Thyroid gland (tissue), 4 donors: ENCODE data around the gene CHRNA1. TPM values are rescaled to one million over a fixed set of nuclear protein-coding genes. Genes with fewer than 3 reads are reported as not detected.

ENCODE experiments used
- DNase-seq, 2 donors: peaks; one replicate each; pipeline ENCODE4 v3.0.0-alpha.2; 2019
- H3K27ac ChIP-seq, 3 donors: fragments of 200-600 bp; sonication (generic); 1 replicate in 2 of 3; 2 replicates in 1 of 3; pipeline ENCODE4 v1.5.1; 2016 to 2019; ENCODE audit warnings: mild to moderate bottlenecking in 1 of 3, moderate library complexity in 1 of 3
- H3K27me3 ChIP-seq: fragments of 200-600 bp; sonication (generic); one replicate; pipeline ENCODE4 v1.5.1; 2019
- H3K36me3 ChIP-seq, 2 donors: fragments of 200-600 bp; sonication (generic); one replicate each; pipeline ENCODE4 v1.5.1; 2016 to 2019
- H3K4me1 ChIP-seq, 2 donors: fragments of 200-600 bp; sonication (generic); one replicate each; pipeline ENCODE4 v1.5.1; 2017 to 2019
- H3K4me3 ChIP-seq, 3 donors: fragments of 200-600 bp; sonication (generic); replicated peaks in 1 of 3; 1 replicate in 2 of 3; 2 replicates in 1 of 3; pipeline ENCODE4 v1.5.1; 2016; ENCODE audit warnings: mild to moderate bottlenecking in 1 of 3
- H3K9me3 ChIP-seq: fragments of 200-600 bp; sonication (generic); one replicate; pipeline ENCODE4 v1.5.1; 2017
- POLR2A ChIP-seq, 2 donors: fragments of 450-650 bp; IDR thresholded peaks; one replicate each; pipeline ENCODE4 v1.6.1; 2017; ENCODE audit warnings: antibody characterized with exemption in 2 of 2, mild to moderate bottlenecking in 2 of 2, moderate library complexity in 1 of 2
- WGBS, 2 donors: methylation state at CpG; one replicate each; pipeline ENCODE4 v1.1.5; 2017; 5-methylcytosine and 5-hydroxymethylcytosine counted together
- intact Hi-C: fragments of 100-400 bp; cut with DNase I; formaldehyde crosslinking; loops from one replicate; pipeline ENCODE4 v1.15.1; 2023
- total RNA-seq, 4 donors: library from RNA; depleted of rRNA; stranded (reverse); fragments of >200 nt; gene quantifications; one replicate each; pipeline ENCODE4 v1.2.3, GENCODE V29; 2016
- TF ChIP-seq, protein P1 (sequence below), 6 experiments: fragments of 200-600 bp in 3 of 6; fragments of 450-650 bp in 3 of 6; sonication (generic) in 3 of 6; IDR thresholded peaks; one replicate each; pipeline ENCODE4 v1.5.1; 2016 to 2019; ENCODE audit warnings: antibody characterized with exemption in 6 of 6, mild to moderate bottlenecking in 2 of 6, inconsistent platforms in 1 of 6, moderate library complexity in 1 of 6

Gene CHRNA1
- total RNA-seq, 4 donors from 2014 or later = not detected

- Histone ChIP-seq H3K36me3 (no peaks in the 10 kb centered on the region), H3K27me3 (no peaks in the 10 kb centered on the region), H3K4me3 (no peak overlapping the region), H3K27ac (no peak overlapping the region), H3K4me1 (no peaks in the 10 kb centered on the region), H3K9me3 (no peaks in the 10 kb centered on the region)
- no peak for TF ChIP-seq POLR2A (IDR thresholded peaks at IDR 0.05)
- TF ChIP-seq, protein P1, sequence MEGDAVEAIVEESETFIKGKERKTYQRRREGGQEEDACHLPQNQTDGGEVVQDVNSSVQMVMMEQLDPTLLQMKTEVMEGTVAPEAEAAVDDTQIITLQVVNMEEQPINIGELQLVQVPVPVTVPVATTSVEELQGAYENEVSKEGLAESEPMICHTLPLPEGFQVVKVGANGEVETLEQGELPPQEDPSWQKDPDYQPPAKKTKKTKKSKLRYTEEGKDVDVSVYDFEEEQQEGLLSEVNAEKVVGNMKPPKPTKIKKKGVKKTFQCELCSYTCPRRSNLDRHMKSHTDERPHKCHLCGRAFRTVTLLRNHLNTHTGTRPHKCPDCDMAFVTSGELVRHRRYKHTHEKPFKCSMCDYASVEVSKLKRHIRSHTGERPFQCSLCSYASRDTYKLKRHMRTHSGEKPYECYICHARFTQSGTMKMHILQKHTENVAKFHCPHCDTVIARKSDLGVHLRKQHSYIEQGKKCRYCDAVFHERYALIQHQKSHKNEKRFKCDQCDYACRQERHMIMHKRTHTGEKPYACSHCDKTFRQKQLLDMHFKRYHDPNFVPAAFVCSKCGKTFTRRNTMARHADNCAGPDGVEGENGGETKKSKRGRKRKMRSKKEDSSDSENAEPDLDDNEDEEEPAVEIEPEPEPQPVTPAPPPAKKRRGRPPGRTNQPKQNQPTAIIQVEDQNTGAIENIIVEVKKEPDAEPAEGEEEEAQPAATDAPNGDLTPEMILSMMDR (IDR thresholded peaks at IDR 0.05) = no peak
- intact Hi-C loops = no loop called here
- no peak for DNase-seq
Measured at GRCh38 chr2:174761837-174762236, 2.4 kb downstream of the CHRNA1 start.

DNA sequence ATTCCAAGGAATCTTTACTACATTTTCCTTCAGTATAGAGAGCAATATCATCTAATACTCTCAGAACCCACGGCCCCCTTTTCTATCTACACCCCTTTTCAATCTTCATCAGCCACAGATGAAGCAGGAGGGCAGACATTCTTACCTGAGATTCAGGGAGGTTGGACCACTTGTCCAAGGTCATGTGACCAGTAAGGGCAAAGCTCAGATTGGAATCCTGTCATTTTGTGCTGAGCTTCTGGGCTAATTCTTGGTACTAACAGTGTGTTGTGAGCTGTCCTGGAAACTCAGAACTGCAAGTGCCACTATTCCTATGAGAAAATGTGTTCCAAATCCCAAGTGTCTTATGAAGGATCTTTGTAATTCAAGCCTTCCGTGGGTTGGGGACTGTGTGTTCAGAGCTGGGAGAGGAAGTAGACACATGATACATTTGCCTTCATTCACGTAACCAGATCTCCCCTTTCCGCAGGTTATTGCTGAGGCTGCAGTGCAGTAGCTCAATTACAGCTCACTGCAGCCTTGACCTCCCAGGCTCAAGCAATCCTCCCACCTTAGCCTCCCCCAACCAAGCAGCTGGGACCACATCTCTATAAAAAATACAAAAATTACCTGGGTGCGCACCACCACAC lies 3.3 kb downstream of the CHRNA1 start:
- H3K9me3 ChIP-seq = no peaks in the 10 kb centered on the region
- WGBS, 2 donors = 95% methylated on average over 5 of the region's 5 CpGs
- no peaks in the 10 kb centered on the region for H3K27me3 ChIP-seq
- intact Hi-C loops = no loop called here
- no peak overlapping the region for H3K4me3 ChIP-seq
- TF ChIP-seq, protein P1 (IDR thresholded peaks at IDR 0.05) = no peak
- no peak for TF ChIP-seq POLR2A (IDR thresholded peaks at IDR 0.05)
- H3K4me1 ChIP-seq = no peaks in the 10 kb centered on the region
- no peak for DNase-seq
- no peaks in the 10 kb centered on the region for H3K36me3 ChIP-seq
- no peak overlapping the region for H3K27ac ChIP-seq

GRCh38 chr2:174759381-174760065 lies 4.7 kb downstream of the CHRNA1 start:
- Histone ChIP-seq H3K27me3 (no peaks in the 10 kb centered on the region), H3K36me3 (no peaks in the 10 kb centered on the region), H3K4me1 (no peaks in the 10 kb centered on the region), H3K27ac (no peak overlapping the region), H3K9me3 (no peaks in the 10 kb centered on the region), H3K4me3 (no peak overlapping the region)
- DNase-seq = no peak
- TF ChIP-seq, protein P1 (IDR thresholded peaks at IDR 0.05) = no peak
- TF ChIP-seq POLR2A (IDR thresholded peaks at IDR 0.05) = no peak
- intact Hi-C loops = no loop called here
- WGBS, 2 donors = 83 to 89% methylated on average over 11 of the region's 11 CpGs

GRCh38 chr2:174756743-174757142 lies 7.5 kb downstream of the CHRNA1 start:
- TF ChIP-seq, protein P1 (IDR thresholded peaks at IDR 0.05) = no peak
- TF ChIP-seq POLR2A (IDR thresholded peaks at IDR 0.05) = no peak
- Histone ChIP-seq H3K4me3 (no peak overlapping the region), H3K9me3 (no peaks in the 10 kb centered on the region), H3K36me3 (no peaks in the 10 kb centered on the region), H3K27ac (no peak overlapping the region), H3K4me1 (no peaks in the 10 kb centered on the region), H3K27me3 (no peaks in the 10 kb centered on the region)
- intact Hi-C loops = no loop called here
- WGBS, 2 donors = 80 to 82% methylated on average over 10 of the region's 10 CpGs
- no peak for DNase-seq

DNA sequence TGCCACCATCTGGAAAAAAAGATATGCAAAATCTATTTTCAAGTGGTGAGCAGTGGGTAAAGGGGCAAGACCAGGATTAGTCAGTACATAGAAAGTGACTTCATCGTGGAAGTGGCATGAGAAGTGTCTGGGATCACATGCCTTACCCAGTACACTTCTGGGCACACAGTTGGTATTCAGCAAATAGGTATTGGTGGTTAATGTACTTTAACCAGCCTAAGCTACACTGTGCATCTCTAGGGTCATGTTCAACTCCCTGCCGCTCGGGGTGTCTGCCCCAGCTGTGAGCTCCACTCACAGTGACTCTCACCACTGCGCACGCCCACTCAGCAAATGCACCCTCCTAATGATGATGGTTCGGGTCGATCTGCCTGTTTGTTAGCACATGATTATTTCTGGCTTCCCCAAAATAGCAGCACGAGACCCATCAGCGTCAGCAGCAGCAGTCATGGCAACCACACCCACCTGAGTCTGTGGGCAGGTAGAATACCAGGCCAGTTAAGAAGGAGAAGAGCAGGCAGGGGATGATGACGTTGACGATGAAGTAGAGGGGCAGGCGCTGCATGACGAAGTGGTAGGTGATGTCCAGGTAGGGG lies 11.1 kb downstream of the CHRNA1 start:
- 93% methylated on average over 13 of the region's 13 CpGs for whole genome bisulfite sequencing, 2 donors
- no peaks in the 10 kb centered on the region for H3K9me3 ChIP-seq
- no peaks in the 10 kb centered on the region for H3K4me1 ChIP-seq
- no peaks in the 10 kb centered on the region for H3K27me3 ChIP-seq
- no peak for DNase-seq
- H3K36me3 ChIP-seq = no peaks in the 10 kb centered on the region
- no peak for TF ChIP-seq POLR2A (IDR thresholded peaks at IDR 0.05)
- TF ChIP-seq, protein P1 (IDR thresholded peaks at IDR 0.05) = no peak
- H3K27ac ChIP-seq = no peak overlapping the region
- H3K4me3 ChIP-seq = no peak overlapping the region
- intact Hi-C loops = no loop called here
